ENCODE data around the gene DNAH2.

Gene DNAH2

DNA sequence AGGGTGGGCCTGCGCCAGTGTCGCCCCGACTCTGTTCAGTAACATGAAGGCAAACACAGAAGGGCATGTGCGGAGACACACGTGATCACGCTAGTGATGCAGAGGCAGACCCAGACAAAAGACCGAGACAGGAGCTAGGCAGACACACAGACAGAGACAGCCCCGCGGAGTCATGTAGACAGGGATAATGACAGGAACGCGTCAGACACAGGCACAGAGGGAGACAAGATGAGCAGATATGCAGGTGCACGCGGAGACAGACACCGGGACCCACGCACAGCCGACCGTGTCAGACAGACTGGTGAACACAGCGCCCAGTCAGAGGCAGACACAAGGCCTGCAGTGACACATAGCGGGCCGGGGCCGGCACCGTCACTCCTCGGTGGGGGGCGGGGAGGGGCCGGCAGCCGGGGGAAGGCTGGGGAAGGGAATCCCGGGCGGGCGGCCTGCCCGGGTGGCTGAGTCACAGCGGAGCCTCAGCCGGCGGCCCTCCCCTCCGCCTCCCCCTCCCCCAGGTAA is 123.9 kb downstream of the DNAH2 start:
- H3K4me1 ChIP-seq (ENCODE audit: control insufficient read depth, insufficient read depth, low read length): peaks cover 31% of the 10 kb centered on the region
- no peaks in the 10 kb centered on the region for H3K9me3 ChIP-seq (ENCODE audit: control insufficient read depth, insufficient read depth, low read depth, low read length)
- H3K27ac ChIP-seq (ENCODE audit: extremely low read depth, low read depth, low read length): peak overlapping the region; percentile 96
- peaks cover 3 to 17% of the 10 kb centered on the region in 2 experiments; a peak in 1 of 3 replicates for H3K36me3 ChIP-seq (ENCODE audit: control insufficient read depth in 2 of 2, insufficient read depth in 1 of 2, low read length in 2 of 2)
- H3K4me3 ChIP-seq (ENCODE audit: low read depth, low read length): peak overlapping the region; percentile 70
- ChIA-PET CTCF (interaction anchor here (0.6 to 2.0 kb wide), 8 partner anchors 15 to 571 kb away, joined by 3 to 7 read pairs (median 4); partner anchors contain the start of gene NAA38), POLR2A (interaction anchor here (0.6 to 7.7 kb wide), 10 partner anchors 11 to 269 kb away, joined by 3 to 110 read pairs (median 4); partner anchors contain the start of genes CYB5D1, NAA38 and TMEM88)
- TF ChIP-seq ZNF16 (tag by site-specific recombination; IDR thresholded peaks at IDR 0.05; ENCODE audit: low read depth) (no peak), ZNF654 (tag by site-specific recombination; IDR thresholded peaks at IDR 0.05; ENCODE audit: low read depth) (0 out of 2 replicates have a peak, but pooled peaks have one; percentile 7), ZNF585B (tag by site-specific recombination; IDR thresholded peaks at IDR 0.05) (no peak), ZNF501 (tag by site-specific recombination; IDR thresholded peaks at IDR 0.05) (no peak), ZNF350 (tag by site-specific recombination; IDR thresholded peaks at IDR 0.05) (no peak), ZFP37 (tag by site-specific recombination; IDR thresholded peaks at IDR 0.05) (no peak; the same call in 1 of the 2 replicates), ZNF202 (tag by site-specific recombination; IDR thresholded peaks at IDR 0.05; ENCODE audit: borderline replicate concordance) (no peak), SP3 (tag by site-specific recombination; IDR thresholded peaks at IDR 0.05) (no peak), ZNF629 (tag by site-specific recombination; IDR thresholded peaks at IDR 0.05) (peak; percentile 77), KLF1 (tag by site-specific recombination; IDR thresholded peaks at IDR 0.05) (peak; percentile 70), ZNF214 (tag by site-specific recombination; IDR thresholded peaks at IDR 0.05; ENCODE audit: borderline replicate concordance) (no peak), SALL2 (tag by site-specific recombination; IDR thresholded peaks at IDR 0.05; ENCODE audit: borderline replicate concordance) (no peak), ZNF48 (tag by site-specific recombination; IDR thresholded peaks at IDR 0.05) (no peak), ZNF146 (tag by site-specific recombination; IDR thresholded peaks at IDR 0.05) (no peak), ZNF530 (tag by site-specific recombination; IDR thresholded peaks at IDR 0.05; ENCODE audit: low read depth) (no peak), ZNF548 (tag by site-specific recombination; IDR thresholded peaks at IDR 0.05) (no peak), ZNF837 (tag by site-specific recombination; IDR thresholded peaks at IDR 0.05) (no peak), ZNF792 (tag by site-specific recombination; IDR thresholded peaks at IDR 0.05) (no peak), ZNF221 (tag by site-specific recombination; IDR thresholded peaks at IDR 0.05; ENCODE audit: borderline replicate concordance) (no peak), GFI1B (tag by site-specific recombination; IDR thresholded peaks at IDR 0.05) (no peak)
- TF ChIP-seq, protein P1, sequence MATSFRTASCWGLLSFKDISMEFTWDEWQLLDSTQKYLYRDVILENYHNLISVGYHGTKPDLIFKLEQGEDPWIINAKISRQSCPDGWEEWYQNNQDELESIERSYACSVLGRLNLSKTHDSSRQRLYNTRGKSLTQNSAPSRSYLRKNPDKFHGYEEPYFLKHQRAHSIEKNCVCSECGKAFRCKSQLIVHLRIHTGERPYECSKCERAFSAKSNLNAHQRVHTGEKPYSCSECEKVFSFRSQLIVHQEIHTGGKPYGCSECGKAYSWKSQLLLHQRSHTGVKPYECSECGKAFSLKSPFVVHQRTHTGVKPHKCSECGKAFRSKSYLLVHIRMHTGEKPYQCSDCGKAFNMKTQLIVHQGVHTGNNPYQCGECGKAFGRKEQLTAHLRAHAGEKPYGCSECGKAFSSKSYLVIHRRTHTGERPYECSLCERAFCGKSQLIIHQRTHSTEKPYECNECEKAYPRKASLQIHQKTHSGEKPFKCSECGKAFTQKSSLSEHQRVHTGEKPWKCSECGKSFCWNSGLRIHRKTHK (tag by site-specific recombination; IDR thresholded peaks at IDR 0.05): no peak
- TF ChIP-seq, protein P2, sequence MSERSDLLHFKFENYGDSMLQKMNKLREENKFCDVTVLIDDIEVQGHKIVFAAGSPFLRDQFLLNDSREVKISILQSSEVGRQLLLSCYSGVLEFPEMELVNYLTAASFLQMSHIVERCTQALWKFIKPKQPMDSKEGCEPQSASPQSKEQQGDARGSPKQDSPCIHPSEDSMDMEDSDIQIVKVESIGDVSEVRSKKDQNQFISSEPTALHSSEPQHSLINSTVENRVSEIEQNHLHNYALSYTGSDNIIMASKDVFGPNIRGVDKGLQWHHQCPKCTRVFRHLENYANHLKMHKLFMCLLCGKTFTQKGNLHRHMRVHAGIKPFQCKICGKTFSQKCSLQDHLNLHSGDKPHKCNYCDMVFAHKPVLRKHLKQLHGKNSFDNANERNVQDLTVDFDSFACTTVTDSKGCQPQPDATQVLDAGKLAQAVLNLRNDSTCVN (tag by site-specific recombination; optimal IDR thresholded peaks at IDR 0.05): no peak
- TF ChIP-seq, protein P3, sequence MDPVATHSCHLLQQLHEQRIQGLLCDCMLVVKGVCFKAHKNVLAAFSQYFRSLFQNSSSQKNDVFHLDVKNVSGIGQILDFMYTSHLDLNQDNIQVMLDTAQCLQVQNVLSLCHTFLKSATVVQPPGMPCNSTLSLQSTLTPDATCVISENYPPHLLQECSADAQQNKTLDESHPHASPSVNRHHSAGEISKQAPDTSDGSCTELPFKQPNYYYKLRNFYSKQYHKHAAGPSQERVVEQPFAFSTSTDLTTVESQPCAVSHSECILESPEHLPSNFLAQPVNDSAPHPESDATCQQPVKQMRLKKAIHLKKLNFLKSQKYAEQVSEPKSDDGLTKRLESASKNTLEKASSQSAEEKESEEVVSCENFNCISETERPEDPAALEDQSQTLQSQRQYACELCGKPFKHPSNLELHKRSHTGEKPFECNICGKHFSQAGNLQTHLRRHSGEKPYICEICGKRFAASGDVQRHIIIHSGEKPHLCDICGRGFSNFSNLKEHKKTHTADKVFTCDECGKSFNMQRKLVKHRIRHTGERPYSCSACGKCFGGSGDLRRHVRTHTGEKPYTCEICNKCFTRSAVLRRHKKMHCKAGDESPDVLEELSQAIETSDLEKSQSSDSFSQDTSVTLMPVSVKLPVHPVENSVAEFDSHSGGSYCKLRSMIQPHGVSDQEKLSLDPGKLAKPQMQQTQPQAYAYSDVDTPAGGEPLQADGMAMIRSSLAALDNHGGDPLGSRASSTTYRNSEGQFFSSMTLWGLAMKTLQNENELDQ (tag by site-specific recombination; IDR thresholded peaks at IDR 0.05; ENCODE audit: low read depth): no peak
- TF ChIP-seq, protein P4, sequence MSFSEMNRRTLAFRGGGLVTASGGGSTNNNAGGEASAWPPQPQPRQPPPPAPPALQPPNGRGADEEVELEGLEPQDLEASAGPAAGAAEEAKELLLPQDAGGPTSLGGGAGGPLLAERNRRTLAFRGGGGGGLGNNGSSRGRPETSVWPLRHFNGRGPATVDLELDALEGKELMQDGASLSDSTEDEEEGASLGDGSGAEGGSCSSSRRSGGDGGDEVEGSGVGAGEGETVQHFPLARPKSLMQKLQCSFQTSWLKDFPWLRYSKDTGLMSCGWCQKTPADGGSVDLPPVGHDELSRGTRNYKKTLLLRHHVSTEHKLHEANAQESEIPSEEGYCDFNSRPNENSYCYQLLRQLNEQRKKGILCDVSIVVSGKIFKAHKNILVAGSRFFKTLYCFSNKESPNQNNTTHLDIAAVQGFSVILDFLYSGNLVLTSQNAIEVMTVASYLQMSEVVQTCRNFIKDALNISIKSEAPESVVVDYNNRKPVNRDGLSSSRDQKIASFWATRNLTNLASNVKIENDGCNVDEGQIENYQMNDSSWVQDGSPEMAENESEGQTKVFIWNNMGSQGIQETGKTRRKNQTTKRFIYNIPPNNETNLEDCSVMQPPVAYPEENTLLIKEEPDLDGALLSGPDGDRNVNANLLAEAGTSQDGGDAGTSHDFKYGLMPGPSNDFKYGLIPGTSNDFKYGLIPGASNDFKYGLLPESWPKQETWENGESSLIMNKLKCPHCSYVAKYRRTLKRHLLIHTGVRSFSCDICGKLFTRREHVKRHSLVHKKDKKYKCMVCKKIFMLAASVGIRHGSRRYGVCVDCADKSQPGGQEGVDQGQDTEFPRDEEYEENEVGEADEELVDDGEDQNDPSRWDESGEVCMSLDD (tag by site-specific recombination; IDR thresholded peaks at IDR 0.05): no peak; the same call in 1 of the 2 replicates
- TF ChIP-seq, protein P5, sequence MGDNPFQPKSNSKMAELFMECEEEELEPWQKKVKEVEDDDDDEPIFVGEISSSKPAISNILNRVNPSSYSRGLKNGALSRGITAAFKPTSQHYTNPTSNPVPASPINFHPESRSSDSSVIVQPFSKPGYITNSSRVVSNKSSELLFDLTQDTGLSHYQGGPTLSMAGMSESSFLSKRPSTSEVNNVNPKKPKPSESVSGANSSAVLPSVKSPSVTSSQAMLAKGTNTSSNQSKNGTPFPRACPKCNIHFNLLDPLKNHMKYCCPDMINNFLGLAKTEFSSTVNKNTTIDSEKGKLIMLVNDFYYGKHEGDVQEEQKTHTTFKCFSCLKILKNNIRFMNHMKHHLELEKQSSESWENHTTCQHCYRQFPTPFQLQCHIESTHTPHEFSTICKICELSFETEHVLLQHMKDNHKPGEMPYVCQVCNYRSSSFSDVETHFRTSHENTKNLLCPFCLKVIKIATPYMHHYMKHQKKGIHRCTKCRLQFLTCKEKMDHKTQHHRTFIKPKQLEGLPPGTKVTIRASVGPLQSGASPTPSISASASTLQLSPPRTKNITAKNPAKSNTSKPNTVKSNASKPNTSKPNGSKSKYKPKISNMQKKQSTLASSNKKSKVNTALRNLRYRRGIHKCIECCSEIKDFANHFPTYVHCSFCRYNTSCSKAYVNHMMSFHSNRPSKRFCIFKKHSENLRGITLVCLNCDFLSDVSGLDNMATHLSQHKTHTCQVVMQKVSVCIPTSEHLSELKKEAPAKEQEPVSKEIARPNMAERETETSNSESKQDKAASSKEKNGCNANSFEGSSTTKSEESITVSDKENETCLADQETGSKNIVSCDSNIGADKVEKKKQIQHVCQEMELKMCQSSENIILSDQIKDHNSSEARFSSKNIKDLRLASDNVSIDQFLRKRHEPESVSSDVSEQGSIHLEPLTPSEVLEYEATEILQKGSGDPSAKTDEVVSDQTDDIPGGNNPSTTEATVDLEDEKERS (tag by site-specific recombination; IDR thresholded peaks at IDR 0.05): no peak
- TF ChIP-seq, protein P6, sequence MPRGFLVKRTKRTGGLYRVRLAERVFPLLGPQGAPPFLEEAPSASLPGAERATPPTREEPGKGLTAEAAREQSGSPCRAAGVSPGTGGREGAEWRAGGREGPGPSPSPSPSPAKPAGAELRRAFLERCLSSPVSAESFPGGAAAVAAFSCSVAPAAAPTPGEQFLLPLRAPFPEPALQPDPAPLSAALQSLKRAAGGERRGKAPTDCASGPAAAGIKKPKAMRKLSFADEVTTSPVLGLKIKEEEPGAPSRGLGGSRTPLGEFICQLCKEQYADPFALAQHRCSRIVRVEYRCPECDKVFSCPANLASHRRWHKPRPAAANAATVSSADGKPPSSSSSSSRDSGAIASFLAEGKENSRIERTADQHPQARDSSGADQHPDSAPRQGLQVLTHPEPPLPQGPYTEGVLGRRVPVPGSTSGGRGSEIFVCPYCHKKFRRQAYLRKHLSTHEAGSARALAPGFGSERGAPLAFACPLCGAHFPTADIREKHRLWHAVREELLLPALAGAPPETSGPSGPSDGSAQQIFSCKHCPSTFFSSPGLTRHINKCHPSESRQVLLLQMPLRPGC (tag by site-specific recombination; IDR thresholded peaks at IDR 0.05): 0 out of 2 replicates have a peak, but pooled peaks have one; percentile 5

All from HEK293 (cell line).